H9 (cell line): ENCODE results near the gene PSMC1. TPM values are rescaled to one million over a fixed set of nuclear protein-coding genes. Genes with fewer than 3 reads are reported as not detected.

Experiments
- DNase-seq: peaks from one replicate; pipeline ENCODE4 v3.0.0-alpha.2; 2017
- H2AFZ ChIP-seq: one replicate; pipeline ENCODE4 v1.6.1; 2013; ENCODE audit warnings: mild to moderate bottlenecking, low read length, control low read depth, moderate library complexity
- H2AK5ac ChIP-seq: 2 replicates; pipeline ENCODE4 v1.6.1; 2013; ENCODE audit warnings: low read length, control low read depth, mixed read lengths; ENCODE audit not compliant: insufficient read length
- H2BK120ac ChIP-seq: one replicate; pipeline ENCODE4 v1.6.1; 2013; ENCODE audit warnings: low read depth, mild to moderate bottlenecking, low read length, control low read depth, inconsistent platforms; ENCODE audit not compliant: poor library complexity, severe bottlenecking
- H2BK12ac ChIP-seq: 2 replicates; pipeline ENCODE4 v1.6.1; 2013; ENCODE audit warnings: low read length, control low read depth, mixed read lengths, low read depth; ENCODE audit not compliant: insufficient read length
- H2BK15ac ChIP-seq: 2 replicates; pipeline ENCODE4 v1.6.1; 2013; ENCODE audit warnings: low read depth, low read length, control low read depth
- H2BK20ac ChIP-seq: one replicate; pipeline ENCODE4 v1.6.1; 2013; ENCODE audit warnings: low read depth, mild to moderate bottlenecking, low read length, control low read depth, inconsistent platforms; ENCODE audit not compliant: poor library complexity, severe bottlenecking
- H2BK5ac ChIP-seq: 2 replicates; pipeline ENCODE4 v1.6.1; 2013; ENCODE audit warnings: low read length, control low read depth, mixed read lengths; ENCODE audit not compliant: insufficient read length
- H3K14ac ChIP-seq: 2 replicates; pipeline ENCODE4 v1.6.1; 2013; ENCODE audit warnings: low read length, control low read depth; ENCODE audit not compliant: insufficient read depth
- H3K18ac ChIP-seq: 2 replicates; pipeline ENCODE4 v1.6.1; 2013; ENCODE audit warnings: low read depth, mild to moderate bottlenecking, mixed read lengths, low read length, control low read depth; ENCODE audit not compliant: insufficient read length
- H3K23ac ChIP-seq: 2 replicates; pipeline ENCODE4 v1.6.1; 2013; ENCODE audit warnings: low read length, control low read depth, mixed read lengths, low read depth; ENCODE audit not compliant: insufficient read length
- H3K23me2 ChIP-seq: 2 replicates; pipeline ENCODE4 v1.6.1; 2013; ENCODE audit warnings: low read depth, mild to moderate bottlenecking, mixed read lengths, low read length, control low read depth; ENCODE audit not compliant: insufficient read length, poor library complexity, severe bottlenecking
- H3K27ac ChIP-seq: 2 replicates; pipeline ENCODE4 v1.5.1; 2013; ENCODE audit warnings: low read length, control low read depth, mixed read lengths, low read depth; ENCODE audit not compliant: insufficient read length
- H3K27me3 ChIP-seq: 2 replicates; pipeline ENCODE4 v1.6.1; 2013; ENCODE audit warnings: low read length, control low read depth, inconsistent platforms; ENCODE audit not compliant: insufficient read depth
- H3K4ac ChIP-seq: 2 replicates; pipeline ENCODE4 v1.6.1; 2013; ENCODE audit warnings: low read depth, mild to moderate bottlenecking, control low read depth, inconsistent platforms, low read length, moderate library complexity
- H3K4me1 ChIP-seq: 2 replicates; pipeline ENCODE4 v1.6.1; 2013; ENCODE audit warnings: low read length, control low read depth, inconsistent platforms; ENCODE audit not compliant: insufficient read depth
- H3K4me2 ChIP-seq: 2 replicates; pipeline ENCODE4 v1.6.1; 2013; ENCODE audit warnings: low read length, control low read depth, mixed read lengths; ENCODE audit not compliant: insufficient read length, insufficient read depth
- H3K56ac ChIP-seq: 2 replicates; pipeline ENCODE4 v1.6.1; 2013; ENCODE audit warnings: low read depth, mild to moderate bottlenecking, mixed read lengths, low read length, control low read depth; ENCODE audit not compliant: insufficient read length
- H3K79me1 ChIP-seq: 2 replicates; pipeline ENCODE4 v1.6.1; 2013; ENCODE audit warnings: low read depth, mild to moderate bottlenecking, moderate library complexity, low read length, control low read depth, inconsistent platforms; ENCODE audit not compliant: insufficient read depth, poor library complexity, severe bottlenecking
- H3K79me2 ChIP-seq: 2 replicates; pipeline ENCODE4 v1.6.1; 2013; ENCODE audit warnings: low read length, control low read depth, inconsistent platforms; ENCODE audit not compliant: insufficient read depth
- H3K9ac ChIP-seq: 2 replicates; pipeline ENCODE4 v1.6.1; 2013; ENCODE audit warnings: low read length, control low read depth, mixed read lengths; ENCODE audit not compliant: insufficient read length; ENCODE audit errors: extremely low read depth
- H3K9me3 ChIP-seq: one replicate; pipeline ENCODE4 v1.6.1; 2013; ENCODE audit warnings: low read depth, low read length, inconsistent platforms; ENCODE audit not compliant: control insufficient read depth
- H3T11ph ChIP-seq: one replicate; pipeline ENCODE4 v1.6.1; 2013; ENCODE audit warnings: mild to moderate bottlenecking, low read length, control low read depth, inconsistent platforms
- H4K20me1 ChIP-seq: one replicate; pipeline ENCODE4 v1.6.1; 2013; ENCODE audit not compliant: control insufficient read depth, insufficient read length, insufficient read depth
- H4K5ac ChIP-seq: 2 replicates; pipeline ENCODE4 v1.6.1; 2013; ENCODE audit warnings: low read depth, mild to moderate bottlenecking, mixed read lengths, low read length, control low read depth; ENCODE audit not compliant: insufficient read length
- H4K8ac ChIP-seq: replicated peaks from 2 replicates; pipeline ENCODE4 v1.6.1; 2013; ENCODE audit warnings: low read length, control low read depth, mixed read lengths, low read depth; ENCODE audit not compliant: insufficient read length
- H4K91ac ChIP-seq: 2 replicates; pipeline ENCODE4 v1.6.1; 2013; ENCODE audit warnings: low read depth, mild to moderate bottlenecking, moderate library complexity, mixed read lengths, low read length, control low read depth; ENCODE audit not compliant: insufficient read length
- H3K27ac Mint-ChIP-seq, 3 experiments: 2 replicates in 2 of 3; 3 replicates in 1 of 3; pipeline ENCODE4 v1.8.0; 2020 to 2021; ENCODE audit warnings: mixed read lengths in 3 of 3, mild to moderate bottlenecking in 1 of 3, moderate library complexity in 1 of 3
- H3K27me3 Mint-ChIP-seq: 2 replicates; pipeline ENCODE4 v1.8.0; 2021; ENCODE audit warnings: low read depth, mild to moderate bottlenecking, moderate library complexity, mixed read lengths
- H3K36me3 Mint-ChIP-seq, 3 experiments: 2 replicates in 2 of 3; 3 replicates in 1 of 3; pipeline ENCODE4 v1.8.0; 2020 to 2021; ENCODE audit warnings: low read depth in 3 of 3, mixed read lengths in 3 of 3; ENCODE audit not compliant: insufficient read depth in 1 of 3
- H3K4me1 Mint-ChIP-seq, 2 experiments: 2 replicates each; pipeline ENCODE4 v1.8.0; 2020; ENCODE audit warnings: mixed read lengths in 2 of 2
- H3K4me3 Mint-ChIP-seq, 2 experiments: 2 replicates in 1 of 2; 3 replicates in 1 of 2; pipeline ENCODE4 v1.8.0; 2020 to 2021; ENCODE audit warnings: mild to moderate bottlenecking in 2 of 2, mixed read lengths in 2 of 2, moderate library complexity in 1 of 2
- H3K9me3 Mint-ChIP-seq, 2 experiments: 2 replicates in 1 of 2; 3 replicates in 1 of 2; pipeline ENCODE4 v1.8.0; 2020; ENCODE audit warnings: mild to moderate bottlenecking in 2 of 2, mixed read lengths in 2 of 2, moderate library complexity in 1 of 2
- CTCF ChIP-seq: fragments of 200-600 bp; sonication (generic); conservative IDR thresholded peaks from 3 replicates; pipeline ENCODE4 v1.8.0; 2021; ENCODE audit warnings: antibody characterized with exemption, mild to moderate bottlenecking
- WGBS: extraction: QIAGEN DNeasy Blood & Tissue Kit; methylation state at CpG from one replicate; pipeline ENCODE4 v1.1.7; 2013; ENCODE audit warnings: missing lambda C conversion rate, low lambda C conversion rate, mixed read lengths; ENCODE audit not compliant: insufficient read length; ENCODE audit errors: extremely low coverage; 5-methylcytosine and 5-hydroxymethylcytosine counted together
- total RNA-seq: library from RNA; stranded (reverse); gene quantifications from 2 replicates; pipeline ENCODE4 v1.2.1, GENCODE V29; 2021

PSMC1 gene
- total RNA-seq, 1 experiment from 2014 or later: 113 TPM

GRCh38 chr14:90290337-90291011 lies 34.1 kb downstream of the PSMC1 start:
- Histone ChIP-seq H2AK5ac (no peak overlapping the region), H4K8ac (no peak overlapping the region), H2BK15ac (no peak overlapping the region), H4K20me1 (no peaks in the 10 kb centered on the region), H3K4ac (no peak overlapping the region), H3K27ac (no peak overlapping the region), H2BK5ac (no peak overlapping the region), H3K4me2 (no peak overlapping the region), H3K23ac (no peak overlapping the region), H3K79me2 (no peaks in the 10 kb centered on the region), H3K23me2 (no peaks in the 10 kb centered on the region), H2BK120ac (no peak overlapping the region), H3K79me1 (no peaks in the 10 kb centered on the region), H3K9ac (no peak overlapping the region), H3K9me3 (no peaks in the 10 kb centered on the region), H3T11ph (no peak overlapping the region), H2BK12ac (no peak overlapping the region), H2BK20ac (no peak overlapping the region), H4K5ac (no peak overlapping the region), H2AFZ (no peak overlapping the region), H3K18ac (no peak overlapping the region), H3K4me1 (no peaks in the 10 kb centered on the region), H4K91ac (no peak overlapping the region), H3K56ac (no peak overlapping the region), H3K27me3 (no peaks in the 10 kb centered on the region), H3K14ac (no peak overlapping the region)
- no peaks in the 10 kb centered on the region for H3K27me3 Mint-ChIP-seq
- no CpG with 5 or more reads among the region's 6 CpGs for WGBS
- TF ChIP-seq CTCF: no peak
- H3K4me1 Mint-ChIP-seq: peaks cover 18 to 26% of the 10 kb centered on the region in 2 experiments
- H3K36me3 Mint-ChIP-seq: peaks cover 7 to 64% (median 37%) of the 10 kb centered on the region in 3 experiments; a peak in 6 of 7 replicates
- no peak for DNase-seq
- H3K27ac Mint-ChIP-seq: peak overlapping the region in 2 of 3 experiments; percentile 20 to 77; a peak in 4 of 7 replicates
- no peak overlapping the region for H3K4me3 Mint-ChIP-seq
- H3K9me3 Mint-ChIP-seq: no peaks in the 10 kb centered on the region
